ENCODE measurements around the gene RAD51B. TPM values are rescaled to one million over a fixed set of nuclear protein-coding genes. Genes with fewer than 3 reads are reported as not detected.
A peak's percentile ranks its signal among the peaks of the same experiment; 100 is the strongest.

Gene RAD51B
- total and polyA plus RNA-seq, 2 of the 13 experiments (the other 11 are each of a cell fraction or from before 2014, with no cell fraction given): 7.0 to 9.5 TPM

GRCh38 chr14:68079941-68080697 lies 260.5 kb downstream of the RAD51B start (continued):
- no peak for TF ChIP-seq PBX3 (CRISPR knock-in tag; IDR thresholded peaks at IDR 0.05; ENCODE audit: borderline replicate concordance)
- TF ChIP-seq HNF4G (IDR thresholded peaks at IDR 0.05; ENCODE audit: borderline replicate concordance, low read depth, low read length): no peak
- TF ChIP-seq HNF4G (CRISPR knock-in tag; IDR thresholded peaks at IDR 0.05; ENCODE audit: borderline replicate concordance, low read depth): no peak
- TF ChIP-seq HMG20A (CRISPR knock-in tag; IDR thresholded peaks at IDR 0.05; ENCODE audit: borderline replicate concordance): peak; percentile 15; the same call in 1 of the 2 replicates
- no peak for TF ChIP-seq NR2F6 (IDR thresholded peaks at IDR 0.05)
- no peak for TF ChIP-seq NR2F6 (CRISPR knock-in tag; IDR thresholded peaks at IDR 0.05)
- no peak for TF ChIP-seq SMAD3 (CRISPR knock-in tag; IDR thresholded peaks at IDR 0.05)
- no peak for TF ChIP-seq TMF1 (CRISPR knock-in tag; IDR thresholded peaks at IDR 0.05; ENCODE audit: low read depth)
- 0 out of 2 replicates have a peak, but pooled peaks have one; percentile 10 for TF ChIP-seq BCL6 (CRISPR knock-in tag; IDR thresholded peaks at IDR 0.05)
- TF ChIP-seq TCF7 (IDR thresholded peaks at IDR 0.05; ENCODE audit: low read depth): 0 out of 2 replicates have a peak, but pooled peaks have one; percentile 28
- TF ChIP-seq ZNF12 (CRISPR knock-in tag; IDR thresholded peaks at IDR 0.05): no peak
- TF ChIP-seq CAMTA2 (CRISPR knock-in tag; IDR thresholded peaks at IDR 0.05; ENCODE audit: borderline replicate concordance): no peak
- TF ChIP-seq, protein P1, sequence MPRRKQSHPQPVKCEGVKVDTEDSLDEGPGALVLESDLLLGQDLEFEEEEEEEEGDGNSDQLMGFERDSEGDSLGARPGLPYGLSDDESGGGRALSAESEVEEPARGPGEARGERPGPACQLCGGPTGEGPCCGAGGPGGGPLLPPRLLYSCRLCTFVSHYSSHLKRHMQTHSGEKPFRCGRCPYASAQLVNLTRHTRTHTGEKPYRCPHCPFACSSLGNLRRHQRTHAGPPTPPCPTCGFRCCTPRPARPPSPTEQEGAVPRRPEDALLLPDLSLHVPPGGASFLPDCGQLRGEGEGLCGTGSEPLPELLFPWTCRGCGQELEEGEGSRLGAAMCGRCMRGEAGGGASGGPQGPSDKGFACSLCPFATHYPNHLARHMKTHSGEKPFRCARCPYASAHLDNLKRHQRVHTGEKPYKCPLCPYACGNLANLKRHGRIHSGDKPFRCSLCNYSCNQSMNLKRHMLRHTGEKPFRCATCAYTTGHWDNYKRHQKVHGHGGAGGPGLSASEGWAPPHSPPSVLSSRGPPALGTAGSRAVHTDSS (CRISPR knock-in tag; conservative IDR thresholded peaks at IDR 0.05): no peak
- TF ChIP-seq CEBPG (CRISPR knock-in tag; IDR thresholded peaks at IDR 0.05): no peak
- TF ChIP-seq SIN3B (IDR thresholded peaks at IDR 0.05; ENCODE audit: low read length): no peak
- no peak for TF ChIP-seq MEIS2 (CRISPR knock-in tag; IDR thresholded peaks at IDR 0.05)
- TF ChIP-seq TCF12 (IDR thresholded peaks at IDR 0.05): no peak
- no peak for TF ChIP-seq TCF12 (CRISPR knock-in tag; IDR thresholded peaks at IDR 0.05)
- TF ChIP-seq, protein P2, sequence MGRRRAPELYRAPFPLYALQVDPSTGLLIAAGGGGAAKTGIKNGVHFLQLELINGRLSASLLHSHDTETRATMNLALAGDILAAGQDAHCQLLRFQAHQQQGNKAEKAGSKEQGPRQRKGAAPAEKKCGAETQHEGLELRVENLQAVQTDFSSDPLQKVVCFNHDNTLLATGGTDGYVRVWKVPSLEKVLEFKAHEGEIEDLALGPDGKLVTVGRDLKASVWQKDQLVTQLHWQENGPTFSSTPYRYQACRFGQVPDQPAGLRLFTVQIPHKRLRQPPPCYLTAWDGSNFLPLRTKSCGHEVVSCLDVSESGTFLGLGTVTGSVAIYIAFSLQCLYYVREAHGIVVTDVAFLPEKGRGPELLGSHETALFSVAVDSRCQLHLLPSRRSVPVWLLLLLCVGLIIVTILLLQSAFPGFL (CRISPR knock-in tag; IDR thresholded peaks at IDR 0.05): no peak
- no peak for TF ChIP-seq NAIF1 (CRISPR knock-in tag; IDR thresholded peaks at IDR 0.05; ENCODE audit: borderline replicate concordance)
- TF ChIP-seq ZNF180 (CRISPR knock-in tag; IDR thresholded peaks at IDR 0.05; ENCODE audit: borderline replicate concordance, low read depth): no peak
- TF ChIP-seq ZNF326 (CRISPR knock-in tag; IDR thresholded peaks at IDR 0.05; ENCODE audit: borderline replicate concordance): no peak
- TF ChIP-seq ZKSCAN5 (CRISPR knock-in tag; IDR thresholded peaks at IDR 0.05): no peak
- no peak for TF ChIP-seq KDM3A (CRISPR knock-in tag; IDR thresholded peaks at IDR 0.05; ENCODE audit: low read depth)
- no peak for TF ChIP-seq SP5 (CRISPR knock-in tag; IDR thresholded peaks at IDR 0.05; ENCODE audit: borderline replicate concordance, low read depth)
- TF ChIP-seq KLF13 (CRISPR knock-in tag; IDR thresholded peaks at IDR 0.05): no peak
- no peak for TF ChIP-seq RFX5 (IDR thresholded peaks at IDR 0.05; ENCODE audit: low read depth, low read length)
- TF ChIP-seq ELF3 (CRISPR knock-in tag; IDR thresholded peaks at IDR 0.05): no peak

Data from HepG2 (cell line).